DOHH2 (cell line): ENCODE data around the gene PLPP3.

Experiments used
- H3F3A ChIP-seq: fragments of 200-600 bp; sonication (generic), shearing (Covaris generic); 2 replicates; pipeline ENCODE4 v1.6.0; 2016; ENCODE audit warnings: antibody characterized with exemption, mild to moderate bottlenecking; ENCODE audit not compliant: control insufficient read depth, insufficient read depth
- H3K27ac ChIP-seq: fragments of 200-600 bp; sonication (generic); 2 replicates; pipeline ENCODE4 v1.5.1; 2014; ENCODE audit warnings: low read depth, mild to moderate bottlenecking, low read length, moderate library complexity
- H3K27me3 ChIP-seq: fragments of 200-600 bp; sonication (generic); 2 replicates; pipeline ENCODE4 v1.6.1; 2014; ENCODE audit warnings: mild to moderate bottlenecking, low read length, mixed read lengths; ENCODE audit not compliant: control insufficient read depth
- H3K36me3 ChIP-seq: fragments of 200-600 bp; sonication (generic); 2 replicates; pipeline ENCODE4 v1.6.1; 2014; ENCODE audit warnings: mild to moderate bottlenecking, low read length, moderate library complexity, mixed read lengths; ENCODE audit not compliant: control insufficient read depth
- H3K4me1 ChIP-seq: fragments of 200-600 bp; sonication (generic); 2 replicates; pipeline ENCODE4 v1.6.1; 2014; ENCODE audit warnings: mild to moderate bottlenecking, low read length, mixed read lengths; ENCODE audit not compliant: control insufficient read depth
- H3K4me2 ChIP-seq: fragments of 200-600 bp; sonication (generic); 2 replicates; pipeline ENCODE4 v1.6.0; 2014; ENCODE audit warnings: mild to moderate bottlenecking, low read length, moderate library complexity
- H3K4me3 ChIP-seq: fragments of 200-600 bp; sonication (generic); 2 replicates; pipeline ENCODE4 v1.5.1; 2014; ENCODE audit warnings: mild to moderate bottlenecking, low read length, mixed read lengths
- H3K79me2 ChIP-seq: fragments of 200-600 bp; sonication (generic); 2 replicates; pipeline ENCODE4 v1.6.1; 2014; ENCODE audit warnings: mild to moderate bottlenecking, low read length, mixed read lengths; ENCODE audit not compliant: control insufficient read depth
- H3K9me2 ChIP-seq: fragments of 200-600 bp; sonication (generic); replicated peaks from 2 replicates; pipeline ENCODE4 v1.6.1; 2014; ENCODE audit warnings: mild to moderate bottlenecking, low read length, mixed read lengths; ENCODE audit not compliant: control insufficient read depth
- H3K9me3 ChIP-seq: fragments of 200-600 bp; sonication (generic); 2 replicates; pipeline ENCODE4 v1.6.1; 2014; ENCODE audit warnings: antibody characterized with exemption, low read length, mixed read lengths; ENCODE audit not compliant: control insufficient read depth, insufficient read depth
- H4K20me1 ChIP-seq: fragments of 200-600 bp; sonication (generic); 2 replicates; pipeline ENCODE4 v1.6.0; 2014; ENCODE audit warnings: low read depth, mild to moderate bottlenecking, antibody characterized with exemption, low read length, moderate library complexity; ENCODE audit not compliant: control insufficient read depth, insufficient read depth
- CTCF ChIP-seq: fragments of 200-600 bp; sonication (generic); IDR thresholded peaks from one replicate; pipeline ENCODE4 v1.5.1; 2014; ENCODE audit warnings: antibody characterized with exemption, mild to moderate bottlenecking, low read depth, low read length; ENCODE audit not compliant: poor library complexity, severe bottlenecking
- EZH2phosphoT487 ChIP-seq: fragments of 200-600 bp; sonication (generic); IDR thresholded peaks from 2 replicates; pipeline ENCODE4 v1.6.1; 2017; ENCODE audit warnings: borderline replicate concordance, mild to moderate bottlenecking, antibody characterized with exemption, low read length, moderate library complexity, mixed read lengths

PLPP3 gene

GRCh38 chr1:56472860-56473259 lies 106.5 kb downstream of the PLPP3 start:
- no peaks in the 10 kb centered on the region for H3K9me2 ChIP-seq
- TF ChIP-seq CTCF (no peak), EZH2phosphoT487 (no peak)
- H3F3A ChIP-seq = no peaks in the 10 kb centered on the region
- no peaks in the 10 kb centered on the region for H3K36me3 ChIP-seq
- no peak overlapping the region for H3K27ac ChIP-seq
- H3K9me3 ChIP-seq = no peaks in the 10 kb centered on the region
- peaks cover 13% of the 10 kb centered on the region for H3K4me1 ChIP-seq
- H3K79me2 ChIP-seq = no peaks in the 10 kb centered on the region
- peak overlapping the region; percentile 4; the same call in 1 of the 2 replicates for H3K4me2 ChIP-seq
- no peaks in the 10 kb centered on the region for H4K20me1 ChIP-seq
- peaks cover 31% of the 10 kb centered on the region for H3K27me3 ChIP-seq
- H3K4me3 ChIP-seq = no peak overlapping the region

GRCh38 chr1:56469640-56470371 lies 109.6 kb downstream of the PLPP3 start:
- Histone ChIP-seq H3K79me2 (no peaks in the 10 kb centered on the region), H3F3A (no peaks in the 10 kb centered on the region), H3K9me2 (no peaks in the 10 kb centered on the region), H3K9me3 (no peaks in the 10 kb centered on the region), H3K27ac (no peak overlapping the region), H3K27me3 (peaks cover 15% of the 10 kb centered on the region), H3K4me2 (no peak overlapping the region), H3K4me3 (no peak overlapping the region), H3K36me3 (no peaks in the 10 kb centered on the region), H4K20me1 (no peaks in the 10 kb centered on the region), H3K4me1 (peaks cover 13% of the 10 kb centered on the region)
- TF ChIP-seq EZH2phosphoT487 (no peak), CTCF (no peak)

GRCh38 chr1:56468518-56468917 lies 110.8 kb downstream of the PLPP3 start:
- no peaks in the 10 kb centered on the region for H3K9me2 ChIP-seq
- H3K4me3 ChIP-seq = no peak overlapping the region
- H4K20me1 ChIP-seq = no peaks in the 10 kb centered on the region
- no peaks in the 10 kb centered on the region for H3F3A ChIP-seq
- H3K4me1 ChIP-seq = peaks cover 13% of the 10 kb centered on the region
- no peaks in the 10 kb centered on the region for H3K36me3 ChIP-seq
- TF ChIP-seq CTCF (no peak), EZH2phosphoT487 (no peak)
- H3K27ac ChIP-seq = no peak overlapping the region
- H3K4me2 ChIP-seq = no peak overlapping the region
- H3K9me3 ChIP-seq = no peaks in the 10 kb centered on the region
- H3K79me2 ChIP-seq = no peaks in the 10 kb centered on the region
- peaks cover 10% of the 10 kb centered on the region for H3K27me3 ChIP-seq
